Esophagus squamous epithelium (tissue), 4 donors: Measurements from ENCODE around the gene DLG2.

Experiments used
- POLR2A ChIP-seq, 4 donors: fragments of 450-650 bp; IDR thresholded peaks; one replicate each; pipeline ENCODE4 v1.6.1; 2017; ENCODE audit warnings: antibody characterized with exemption in 4 of 4, mild to moderate bottlenecking in 4 of 4, moderate library complexity in 3 of 4
- TF ChIP-seq, protein P1 (sequence below), 6 experiments: fragments of 450-650 bp in 4 of 6; fragments of 200-600 bp in 2 of 6; sonication (generic) in 2 of 6; IDR thresholded peaks; one replicate each; pipeline ENCODE4 v1.5.1; 2016 to 2019; ENCODE audit warnings: antibody characterized with exemption in 6 of 6, mild to moderate bottlenecking in 4 of 6, moderate library complexity in 4 of 6

- TF ChIP-seq POLR2A (IDR thresholded peaks at IDR 0.05): no peak
- TF ChIP-seq, protein P1, sequence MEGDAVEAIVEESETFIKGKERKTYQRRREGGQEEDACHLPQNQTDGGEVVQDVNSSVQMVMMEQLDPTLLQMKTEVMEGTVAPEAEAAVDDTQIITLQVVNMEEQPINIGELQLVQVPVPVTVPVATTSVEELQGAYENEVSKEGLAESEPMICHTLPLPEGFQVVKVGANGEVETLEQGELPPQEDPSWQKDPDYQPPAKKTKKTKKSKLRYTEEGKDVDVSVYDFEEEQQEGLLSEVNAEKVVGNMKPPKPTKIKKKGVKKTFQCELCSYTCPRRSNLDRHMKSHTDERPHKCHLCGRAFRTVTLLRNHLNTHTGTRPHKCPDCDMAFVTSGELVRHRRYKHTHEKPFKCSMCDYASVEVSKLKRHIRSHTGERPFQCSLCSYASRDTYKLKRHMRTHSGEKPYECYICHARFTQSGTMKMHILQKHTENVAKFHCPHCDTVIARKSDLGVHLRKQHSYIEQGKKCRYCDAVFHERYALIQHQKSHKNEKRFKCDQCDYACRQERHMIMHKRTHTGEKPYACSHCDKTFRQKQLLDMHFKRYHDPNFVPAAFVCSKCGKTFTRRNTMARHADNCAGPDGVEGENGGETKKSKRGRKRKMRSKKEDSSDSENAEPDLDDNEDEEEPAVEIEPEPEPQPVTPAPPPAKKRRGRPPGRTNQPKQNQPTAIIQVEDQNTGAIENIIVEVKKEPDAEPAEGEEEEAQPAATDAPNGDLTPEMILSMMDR (IDR thresholded peaks at IDR 0.05): no peak
Measured at GRCh38 chr11:83924795-83925542, 1702.2 kb downstream of the DLG2 start.
